ENCODE results near the gene TBX19. TPM values are rescaled to one million over a fixed set of nuclear protein-coding genes. Genes with fewer than 3 reads are reported as not detected.

The TBX19 gene
- total and polyA plus RNA-seq, 2 of the 8 experiments (the other 6 are each of a cell fraction or from before 2014, with no cell fraction given): 1.0 to 1.8 TPM

GRCh38 chr1:168333562-168334276 is 53.0 kb downstream of the TBX19 start (continued):
- TF ChIP-seq SAP30 (IDR thresholded peaks at IDR 0.05; ENCODE audit: insufficient read depth, insufficient replicate concordance, low read length) (no peak), YY1 (IDR thresholded peaks at IDR 0.05; ENCODE audit: low read depth, low read length) (no peak), SUZ12 (IDR thresholded peaks at IDR 0.05; ENCODE audit: low read length) (no peak), SIX5 (IDR thresholded peaks at IDR 0.05; ENCODE audit: low read depth, low read length) (no peak), ATF3 (IDR thresholded peaks at IDR 0.05; ENCODE audit: insufficient read depth, low read depth, low read length) (no peak), ASH2L (IDR thresholded peaks at IDR 0.05; ENCODE audit: low read length) (no peak)

Measured in H1 (cell line).